ENCODE data around the gene OAF.

GRCh38 chr11:120182372-120182771, 28.5 kb upstream of the OAF start:
- TF ChIP-seq CTCF (IDR thresholded peaks at IDR 0.05) (no peak), POLR2AphosphoS5 (IDR thresholded peaks at IDR 0.05; ENCODE audit: insufficient read depth in 1 of 2, low read depth in 1 of 2) (no peak)
